WTC11 (cell line): Measurements from ENCODE around the gene PLCG2. TPM values are rescaled to one million over a fixed set of nuclear protein-coding genes. Genes with fewer than 3 reads are reported as not detected.

Source experiments
- ATAC-seq: fragments of 200-7000 bp; cut with Tn5 transposase; 2 replicates; pipeline ENCODE4 v1.10.0; 2021; ENCODE audit warnings: mild to moderate bottlenecking, moderate library complexity
- CTCF ChIA-PET: fragments of 300-600 bp; sonication (Branson Sonifier 250); formaldehyde crosslinking; loops from one replicate; lab custom pipeline; 2021; ENCODE audit warnings: antibody characterized with exemption; lab: Charles Lee
- POLR2A ChIA-PET: fragments of 350-600 bp; sonication (Branson Sonifier 250); formaldehyde crosslinking; loops from one replicate; lab custom pipeline; 2021; ENCODE audit warnings: antibody characterized with exemption; lab: Charles Lee
- DNase-seq: peaks from one replicate; pipeline ENCODE4 v3.0.0; 2021; ENCODE audit warnings: low spot score
- H3K27ac Mint-ChIP-seq: 2 replicates; pipeline ENCODE4 v1.8.0; 2021; ENCODE audit warnings: mixed read lengths
- H3K27me3 Mint-ChIP-seq: 2 replicates; pipeline ENCODE4 v1.8.0; 2021; ENCODE audit warnings: low read depth, mild to moderate bottlenecking, moderate library complexity, mixed read lengths
- H3K36me3 Mint-ChIP-seq: 2 replicates; pipeline ENCODE4 v1.8.0; 2021; ENCODE audit warnings: mixed read lengths
- H3K4me1 Mint-ChIP-seq: 2 replicates; pipeline ENCODE4 v1.8.0; 2022; ENCODE audit warnings: mixed read lengths
- H3K4me3 Mint-ChIP-seq: 2 replicates; pipeline ENCODE4 v1.8.0; 2021; ENCODE audit warnings: mild to moderate bottlenecking, moderate library complexity, mixed read lengths
- H3K9me3 Mint-ChIP-seq: 2 replicates; pipeline ENCODE4 v1.8.0; 2021; ENCODE audit warnings: mixed read lengths
- ATF1 ChIP-seq: sonication (generic); formaldehyde crosslinking; IDR thresholded peaks from 2 replicates; pipeline ENCODE4 v1.8.1; 2023; ENCODE audit warnings: mild to moderate bottlenecking, moderate library complexity, missing genetic modification reagents
- CBFB ChIP-seq: sonication (generic); formaldehyde crosslinking; IDR thresholded peaks from 2 replicates; pipeline ENCODE4 v1.8.1; 2022; ENCODE audit warnings: mild to moderate bottlenecking, low read depth, missing genetic modification reagents
- JUN ChIP-seq: sonication (generic); formaldehyde crosslinking; IDR thresholded peaks from 2 replicates; pipeline ENCODE4 v1.8.0; 2023; ENCODE audit warnings: mild to moderate bottlenecking, missing genetic modification reagents
- KAT7 ChIP-seq: sonication (generic); formaldehyde crosslinking; IDR thresholded peaks from 2 replicates; pipeline ENCODE4 v1.8.1; 2023; ENCODE audit warnings: missing genetic modification reagents, mild to moderate bottlenecking, borderline replicate concordance
- MXD4 ChIP-seq: fragments of 250-450 bp; sonication (Bioruptor Pico); IDR thresholded peaks from 2 replicates; pipeline ENCODE4 v1.8.0; 2021; ENCODE audit warnings: mild to moderate bottlenecking, moderate library complexity, borderline replicate concordance
- MYBL2 ChIP-seq: sonication (generic); formaldehyde crosslinking; IDR thresholded peaks from 2 replicates; pipeline ENCODE4 v1.8.1; 2023; ENCODE audit warnings: mild to moderate bottlenecking, moderate library complexity, missing genetic modification reagents
- NFATC4 ChIP-seq: fragments of 250-450 bp; sonication (Bioruptor Pico); IDR thresholded peaks from 2 replicates; pipeline ENCODE4 v1.9.0; 2021; ENCODE audit warnings: mild to moderate bottlenecking
- NR1H2 ChIP-seq: sonication (generic); formaldehyde crosslinking; IDR thresholded peaks from 2 replicates; pipeline ENCODE4 v1.9.0; 2021; ENCODE audit warnings: mild to moderate bottlenecking, moderate library complexity, missing genetic modification reagents
- RORB ChIP-seq: fragments of 250-450 bp; sonication (Bioruptor Pico); IDR thresholded peaks from 2 replicates; pipeline ENCODE4 v1.9.0; 2021; ENCODE audit warnings: mild to moderate bottlenecking
- TP53 ChIP-seq: sonication (generic); formaldehyde crosslinking; IDR thresholded peaks from 2 replicates; pipeline ENCODE4 v1.8.1; 2023; ENCODE audit warnings: mild to moderate bottlenecking, missing genetic modification reagents
- total RNA-seq: library from RNA; stranded (reverse); gene quantifications from 3 replicates; pipeline ENCODE4 v1.2.3, GENCODE V29; 2021
- TF ChIP-seq, protein P1 (sequence below): sonication (generic); formaldehyde crosslinking; IDR thresholded peaks from 2 replicates; pipeline ENCODE4 v1.8.1; 2023; ENCODE audit warnings: mild to moderate bottlenecking, missing genetic modification reagents
- TF ChIP-seq, protein P2 (sequence below): sonication (generic); formaldehyde crosslinking; IDR thresholded peaks from 2 replicates; pipeline ENCODE4 v1.8.1; 2022; ENCODE audit warnings: missing genetic modification reagents, borderline replicate concordance
- TF ChIP-seq, protein P3 (sequence below): sonication (generic); formaldehyde crosslinking; IDR thresholded peaks from 2 replicates; pipeline ENCODE4 v1.8.0; 2022; ENCODE audit warnings: mild to moderate bottlenecking, missing genetic modification reagents
- TF ChIP-seq, protein P4 (sequence below): sonication (generic); formaldehyde crosslinking; IDR thresholded peaks from 2 replicates; pipeline ENCODE4 v1.8.1; 2022; ENCODE audit warnings: low read depth, mild to moderate bottlenecking, moderate library complexity, missing genetic modification reagents, borderline replicate concordance
- TF ChIP-seq, protein P5 (sequence below): fragments of 250-450 bp; sonication (Bioruptor Pico); IDR thresholded peaks from 2 replicates; pipeline ENCODE4 v2.1.2; 2022; ENCODE audit warnings: mild to moderate bottlenecking, moderate library complexity
- TF ChIP-seq, protein P6 (sequence below): sonication (generic); formaldehyde crosslinking; IDR thresholded peaks from 2 replicates; pipeline ENCODE4 v1.8.0; 2022; ENCODE audit warnings: mild to moderate bottlenecking, missing genetic modification reagents
- TF ChIP-seq, protein P7 (sequence below): sonication (generic); formaldehyde crosslinking; IDR thresholded peaks from 2 replicates; pipeline ENCODE4 v1.8.0; 2023; ENCODE audit warnings: mild to moderate bottlenecking, missing genetic modification reagents

The PLCG2 gene
- total RNA-seq, 1 experiment from 2014 or later: 7.0 TPM

DNA sequence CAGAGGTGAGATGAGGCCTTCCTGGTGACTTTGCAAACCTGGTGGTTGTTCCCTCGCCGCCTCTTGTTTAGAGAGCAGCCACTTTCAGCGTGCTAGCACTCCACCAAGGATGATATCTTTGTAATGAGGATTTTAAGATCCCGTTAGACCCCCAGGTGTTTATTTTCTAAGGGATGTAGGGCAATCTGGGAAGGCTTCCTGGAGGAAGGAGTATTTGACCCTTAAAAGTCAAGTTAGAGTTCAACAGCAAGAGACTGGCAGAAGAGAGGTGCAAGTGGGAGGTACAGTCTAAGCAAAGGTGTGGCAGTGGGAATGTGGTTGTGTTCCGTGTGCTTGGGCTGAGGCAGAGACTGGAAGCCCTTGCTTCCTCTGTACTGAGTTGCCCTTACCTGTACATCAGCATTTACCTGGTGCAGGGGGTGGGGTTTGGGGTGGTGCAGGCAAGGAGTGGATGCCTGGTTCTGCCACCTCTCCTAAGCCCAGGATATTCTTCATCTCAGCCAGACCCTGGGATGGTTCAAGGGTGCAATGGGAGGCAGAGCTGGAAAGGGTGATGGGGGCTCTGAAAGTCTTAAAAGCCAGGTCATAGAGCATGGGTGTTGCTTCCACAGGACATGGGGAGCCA lies 148.6 kb downstream of the PLCG2 start:
- Mint-ChIP-seq H3K9me3 (no peaks in the 10 kb centered on the region), H3K27me3 (no peaks in the 10 kb centered on the region), H3K27ac (no peak overlapping the region), H3K4me1 (peaks cover 13% of the 10 kb centered on the region), H3K4me3 (no peak overlapping the region), H3K36me3 (no peaks in the 10 kb centered on the region)
- DNase-seq (no peak), ATAC-seq (no peak)
- POLR2A ChIA-PET: no interaction called here
- TF ChIP-seq KAT7 (CRISPR knock-in tag) (no peak), CBFB (no peak), JUN (CRISPR knock-in tag) (no peak), MXD4 (CRISPR knock-in tag) (no peak), ATF1 (no peak), NFATC4 (CRISPR knock-in tag) (no peak), NR1H2 (CRISPR knock-in tag) (no peak), RORB (no peak), TP53 (CRISPR knock-in tag) (no peak), MYBL2 (CRISPR knock-in tag) (no peak)
- TF ChIP-seq, protein P1, sequence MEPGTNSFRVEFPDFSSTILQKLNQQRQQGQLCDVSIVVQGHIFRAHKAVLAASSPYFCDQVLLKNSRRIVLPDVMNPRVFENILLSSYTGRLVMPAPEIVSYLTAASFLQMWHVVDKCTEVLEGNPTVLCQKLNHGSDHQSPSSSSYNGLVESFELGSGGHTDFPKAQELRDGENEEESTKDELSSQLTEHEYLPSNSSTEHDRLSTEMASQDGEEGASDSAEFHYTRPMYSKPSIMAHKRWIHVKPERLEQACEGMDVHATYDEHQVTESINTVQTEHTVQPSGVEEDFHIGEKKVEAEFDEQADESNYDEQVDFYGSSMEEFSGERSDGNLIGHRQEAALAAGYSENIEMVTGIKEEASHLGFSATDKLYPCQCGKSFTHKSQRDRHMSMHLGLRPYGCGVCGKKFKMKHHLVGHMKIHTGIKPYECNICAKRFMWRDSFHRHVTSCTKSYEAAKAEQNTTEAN (CRISPR knock-in tag): no peak
- TF ChIP-seq, protein P2, sequence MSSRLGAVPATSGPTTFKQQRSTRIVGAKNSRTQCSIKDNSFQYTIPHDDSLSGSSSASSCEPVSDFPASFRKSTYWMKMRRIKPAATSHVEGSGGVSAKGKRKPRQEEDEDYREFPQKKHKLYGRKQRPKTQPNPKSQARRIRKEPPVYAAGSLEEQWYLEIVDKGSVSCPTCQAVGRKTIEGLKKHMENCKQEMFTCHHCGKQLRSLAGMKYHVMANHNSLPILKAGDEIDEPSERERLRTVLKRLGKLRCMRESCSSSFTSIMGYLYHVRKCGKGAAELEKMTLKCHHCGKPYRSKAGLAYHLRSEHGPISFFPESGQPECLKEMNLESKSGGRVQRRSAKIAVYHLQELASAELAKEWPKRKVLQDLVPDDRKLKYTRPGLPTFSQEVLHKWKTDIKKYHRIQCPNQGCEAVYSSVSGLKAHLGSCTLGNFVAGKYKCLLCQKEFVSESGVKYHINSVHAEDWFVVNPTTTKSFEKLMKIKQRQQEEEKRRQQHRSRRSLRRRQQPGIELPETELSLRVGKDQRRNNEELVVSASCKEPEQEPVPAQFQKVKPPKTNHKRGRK: no peak
- TF ChIP-seq, protein P3, sequence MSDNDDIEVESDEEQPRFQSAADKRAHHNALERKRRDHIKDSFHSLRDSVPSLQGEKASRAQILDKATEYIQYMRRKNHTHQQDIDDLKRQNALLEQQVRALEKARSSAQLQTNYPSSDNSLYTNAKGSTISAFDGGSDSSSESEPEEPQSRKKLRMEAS: no peak
- TF ChIP-seq, protein P4, sequence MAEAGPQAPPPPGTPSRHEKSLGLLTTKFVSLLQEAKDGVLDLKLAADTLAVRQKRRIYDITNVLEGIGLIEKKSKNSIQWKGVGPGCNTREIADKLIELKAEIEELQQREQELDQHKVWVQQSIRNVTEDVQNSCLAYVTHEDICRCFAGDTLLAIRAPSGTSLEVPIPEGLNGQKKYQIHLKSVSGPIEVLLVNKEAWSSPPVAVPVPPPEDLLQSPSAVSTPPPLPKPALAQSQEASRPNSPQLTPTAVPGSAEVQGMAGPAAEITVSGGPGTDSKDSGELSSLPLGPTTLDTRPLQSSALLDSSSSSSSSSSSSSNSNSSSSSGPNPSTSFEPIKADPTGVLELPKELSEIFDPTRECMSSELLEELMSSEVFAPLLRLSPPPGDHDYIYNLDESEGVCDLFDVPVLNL: no peak
- TF ChIP-seq, protein P5, sequence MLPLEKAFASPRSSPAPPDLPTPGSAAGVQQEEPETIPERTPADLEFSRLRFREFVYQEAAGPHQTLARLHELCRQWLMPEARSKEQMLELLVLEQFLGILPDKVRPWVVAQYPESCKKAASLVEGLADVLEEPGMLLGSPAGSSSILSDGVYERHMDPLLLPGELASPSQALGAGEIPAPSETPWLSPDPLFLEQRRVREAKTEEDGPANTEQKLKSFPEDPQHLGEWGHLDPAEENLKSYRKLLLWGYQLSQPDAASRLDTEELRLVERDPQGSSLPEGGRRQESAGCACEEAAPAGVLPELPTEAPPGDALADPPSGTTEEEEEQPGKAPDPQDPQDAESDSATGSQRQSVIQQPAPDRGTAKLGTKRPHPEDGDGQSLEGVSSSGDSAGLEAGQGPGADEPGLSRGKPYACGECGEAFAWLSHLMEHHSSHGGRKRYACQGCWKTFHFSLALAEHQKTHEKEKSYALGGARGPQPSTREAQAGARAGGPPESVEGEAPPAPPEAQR: no peak
- TF ChIP-seq, protein P6, sequence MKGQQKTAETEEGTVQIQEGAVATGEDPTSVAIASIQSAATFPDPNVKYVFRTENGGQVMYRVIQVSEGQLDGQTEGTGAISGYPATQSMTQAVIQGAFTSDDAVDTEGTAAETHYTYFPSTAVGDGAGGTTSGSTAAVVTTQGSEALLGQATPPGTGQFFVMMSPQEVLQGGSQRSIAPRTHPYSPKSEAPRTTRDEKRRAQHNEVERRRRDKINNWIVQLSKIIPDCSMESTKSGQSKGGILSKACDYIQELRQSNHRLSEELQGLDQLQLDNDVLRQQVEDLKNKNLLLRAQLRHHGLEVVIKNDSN (CRISPR knock-in tag): no peak
- TF ChIP-seq, protein P7, sequence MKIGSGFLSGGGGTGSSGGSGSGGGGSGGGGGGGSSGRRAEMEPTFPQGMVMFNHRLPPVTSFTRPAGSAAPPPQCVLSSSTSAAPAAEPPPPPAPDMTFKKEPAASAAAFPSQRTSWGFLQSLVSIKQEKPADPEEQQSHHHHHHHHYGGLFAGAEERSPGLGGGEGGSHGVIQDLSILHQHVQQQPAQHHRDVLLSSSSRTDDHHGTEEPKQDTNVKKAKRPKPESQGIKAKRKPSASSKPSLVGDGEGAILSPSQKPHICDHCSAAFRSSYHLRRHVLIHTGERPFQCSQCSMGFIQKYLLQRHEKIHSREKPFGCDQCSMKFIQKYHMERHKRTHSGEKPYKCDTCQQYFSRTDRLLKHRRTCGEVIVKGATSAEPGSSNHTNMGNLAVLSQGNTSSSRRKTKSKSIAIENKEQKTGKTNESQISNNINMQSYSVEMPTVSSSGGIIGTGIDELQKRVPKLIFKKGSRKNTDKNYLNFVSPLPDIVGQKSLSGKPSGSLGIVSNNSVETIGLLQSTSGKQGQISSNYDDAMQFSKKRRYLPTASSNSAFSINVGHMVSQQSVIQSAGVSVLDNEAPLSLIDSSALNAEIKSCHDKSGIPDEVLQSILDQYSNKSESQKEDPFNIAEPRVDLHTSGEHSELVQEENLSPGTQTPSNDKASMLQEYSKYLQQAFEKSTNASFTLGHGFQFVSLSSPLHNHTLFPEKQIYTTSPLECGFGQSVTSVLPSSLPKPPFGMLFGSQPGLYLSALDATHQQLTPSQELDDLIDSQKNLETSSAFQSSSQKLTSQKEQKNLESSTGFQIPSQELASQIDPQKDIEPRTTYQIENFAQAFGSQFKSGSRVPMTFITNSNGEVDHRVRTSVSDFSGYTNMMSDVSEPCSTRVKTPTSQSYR (CRISPR knock-in tag): no peak
- CTCF ChIA-PET: interaction anchor here (1.6 kb wide), 1 partner anchor 48 kb away, joined by 3 read pairs; no protein-coding TSS in a partner anchor
